Suprapubic skin (tissue), 4 donors: ENCODE results near the gene SHC2. TPM values are rescaled to one million over a fixed set of nuclear protein-coding genes. Genes with fewer than 3 reads are reported as not detected.

Experiments used
- DNase-seq, 2 donors: peaks; one replicate each; pipeline ENCODE4 v3.0.0-alpha.2; 2019; ENCODE audit warnings: low spot score in 2 of 2
- H3K27ac ChIP-seq: fragments of 200-600 bp; sonication (generic); one replicate; pipeline ENCODE4 v1.5.1; 2019
- H3K27me3 ChIP-seq: fragments of 200-600 bp; sonication (generic); one replicate; pipeline ENCODE4 v1.5.1; 2019
- H3K36me3 ChIP-seq: fragments of 200-600 bp; sonication (generic); one replicate; pipeline ENCODE4 v1.5.1; 2019
- H3K4me1 ChIP-seq: fragments of 200-600 bp; sonication (generic); one replicate; pipeline ENCODE4 v1.5.1; 2019
- H3K4me3 ChIP-seq: fragments of 200-600 bp; sonication (generic); one replicate; pipeline ENCODE4 v1.5.1; 2019; ENCODE audit warnings: mild to moderate bottlenecking
- H3K9me3 ChIP-seq: fragments of 200-600 bp; sonication (generic); one replicate; pipeline ENCODE4 v1.5.1; 2019
- EP300 ChIP-seq: sonication (generic); formaldehyde crosslinking; IDR thresholded peaks from one replicate; pipeline ENCODE4 v1.6.1; 2017; ENCODE audit warnings: antibody characterized with exemption
- POLR2A ChIP-seq, 2 donors: fragments of 450-650 bp; IDR thresholded peaks; one replicate each; pipeline ENCODE4 v1.6.1; 2017; ENCODE audit warnings: antibody characterized with exemption in 2 of 2, mild to moderate bottlenecking in 2 of 2, moderate library complexity in 2 of 2
- POLR2AphosphoS5 ChIP-seq, 3 donors: sonication (generic); formaldehyde crosslinking; IDR thresholded peaks; one replicate each; pipeline ENCODE4 v1.6.1; 2017; ENCODE audit warnings: antibody characterized with exemption in 3 of 3
- WGBS: methylation state at CpG from one replicate; pipeline ENCODE4 v1.1.5; 2018; 5-methylcytosine and 5-hydroxymethylcytosine counted together
- total RNA-seq, 4 donors: library from RNA; depleted of rRNA; stranded (reverse); fragments of >200 nt; gene quantifications; one replicate each; pipeline ENCODE4 v1.1.0, GENCODE V29; 2016
- TF ChIP-seq, protein P1 (sequence below), 2 donors: fragments of 200-600 bp in 1 of 2; fragments of 450-650 bp in 1 of 2; sonication (generic) in 1 of 2; IDR thresholded peaks; one replicate each; pipeline ENCODE4 v1.5.1; 2016 to 2019; ENCODE audit warnings: antibody characterized with exemption in 2 of 2, mild to moderate bottlenecking in 1 of 2, moderate library complexity in 1 of 2

Gene SHC2
- total RNA-seq, 4 donors from 2014 or later, result 16.3 to 40.7 (median 19.6) TPM

GRCh38 chr19:437041-437440 lies 23.8 kb downstream of the SHC2 start:
- Histone ChIP-seq H3K27me3 (peaks cover 15% of the 10 kb centered on the region), H3K36me3 (no peaks in the 10 kb centered on the region), H3K9me3 (no peaks in the 10 kb centered on the region), H3K4me1 (no peaks in the 10 kb centered on the region), H3K4me3 (no peak overlapping the region), H3K27ac (no peak overlapping the region)
- TF ChIP-seq EP300 (no peak), POLR2AphosphoS5 (IDR thresholded peaks at IDR 0.05) (no peak), POLR2A (IDR thresholded peaks at IDR 0.05) (no peak)
- TF ChIP-seq, protein P1, sequence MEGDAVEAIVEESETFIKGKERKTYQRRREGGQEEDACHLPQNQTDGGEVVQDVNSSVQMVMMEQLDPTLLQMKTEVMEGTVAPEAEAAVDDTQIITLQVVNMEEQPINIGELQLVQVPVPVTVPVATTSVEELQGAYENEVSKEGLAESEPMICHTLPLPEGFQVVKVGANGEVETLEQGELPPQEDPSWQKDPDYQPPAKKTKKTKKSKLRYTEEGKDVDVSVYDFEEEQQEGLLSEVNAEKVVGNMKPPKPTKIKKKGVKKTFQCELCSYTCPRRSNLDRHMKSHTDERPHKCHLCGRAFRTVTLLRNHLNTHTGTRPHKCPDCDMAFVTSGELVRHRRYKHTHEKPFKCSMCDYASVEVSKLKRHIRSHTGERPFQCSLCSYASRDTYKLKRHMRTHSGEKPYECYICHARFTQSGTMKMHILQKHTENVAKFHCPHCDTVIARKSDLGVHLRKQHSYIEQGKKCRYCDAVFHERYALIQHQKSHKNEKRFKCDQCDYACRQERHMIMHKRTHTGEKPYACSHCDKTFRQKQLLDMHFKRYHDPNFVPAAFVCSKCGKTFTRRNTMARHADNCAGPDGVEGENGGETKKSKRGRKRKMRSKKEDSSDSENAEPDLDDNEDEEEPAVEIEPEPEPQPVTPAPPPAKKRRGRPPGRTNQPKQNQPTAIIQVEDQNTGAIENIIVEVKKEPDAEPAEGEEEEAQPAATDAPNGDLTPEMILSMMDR (IDR thresholded peaks at IDR 0.05), result no peak
- WGBS, result 87% methylated on average over 22 of the region's 22 CpGs
- DNase-seq, result no peak

GRCh38 chr19:436413-436950 lies 24.4 kb downstream of the SHC2 start:
- 90% methylated on average over 10 of the region's 29 CpGs for WGBS

GRCh38 chr19:435707-436412 lies 25.0 kb downstream of the SHC2 start:
- H3K4me1 ChIP-seq, result no peaks in the 10 kb centered on the region
- TF ChIP-seq EP300 (no peak), POLR2A (IDR thresholded peaks at IDR 0.05) (no peak), POLR2AphosphoS5 (IDR thresholded peaks at IDR 0.05) (no peak)
- TF ChIP-seq, protein P1 (IDR thresholded peaks at IDR 0.05), result no peak
- no peaks in the 10 kb centered on the region for H3K36me3 ChIP-seq
- no peaks in the 10 kb centered on the region for H3K9me3 ChIP-seq
- peaks cover 12% of the 10 kb centered on the region for H3K27me3 ChIP-seq
- H3K4me3 ChIP-seq, result no peak overlapping the region
- no peak overlapping the region for H3K27ac ChIP-seq
- WGBS, result 79% methylated on average over 23 of the region's 33 CpGs
- no peak for DNase-seq

More at GRCh38 chr19:436413-436950, 24.4 kb downstream of the SHC2 start:
- H3K4me1 ChIP-seq, result no peaks in the 10 kb centered on the region
- no peaks in the 10 kb centered on the region for H3K36me3 ChIP-seq
- H3K9me3 ChIP-seq, result no peaks in the 10 kb centered on the region
- DNase-seq, result no peak
- no peak for TF ChIP-seq EP300
- no peak for TF ChIP-seq POLR2AphosphoS5 (IDR thresholded peaks at IDR 0.05)
- no peak overlapping the region for H3K4me3 ChIP-seq
- H3K27me3 ChIP-seq, result peaks cover 15% of the 10 kb centered on the region
- no peak overlapping the region for H3K27ac ChIP-seq

DNA sequence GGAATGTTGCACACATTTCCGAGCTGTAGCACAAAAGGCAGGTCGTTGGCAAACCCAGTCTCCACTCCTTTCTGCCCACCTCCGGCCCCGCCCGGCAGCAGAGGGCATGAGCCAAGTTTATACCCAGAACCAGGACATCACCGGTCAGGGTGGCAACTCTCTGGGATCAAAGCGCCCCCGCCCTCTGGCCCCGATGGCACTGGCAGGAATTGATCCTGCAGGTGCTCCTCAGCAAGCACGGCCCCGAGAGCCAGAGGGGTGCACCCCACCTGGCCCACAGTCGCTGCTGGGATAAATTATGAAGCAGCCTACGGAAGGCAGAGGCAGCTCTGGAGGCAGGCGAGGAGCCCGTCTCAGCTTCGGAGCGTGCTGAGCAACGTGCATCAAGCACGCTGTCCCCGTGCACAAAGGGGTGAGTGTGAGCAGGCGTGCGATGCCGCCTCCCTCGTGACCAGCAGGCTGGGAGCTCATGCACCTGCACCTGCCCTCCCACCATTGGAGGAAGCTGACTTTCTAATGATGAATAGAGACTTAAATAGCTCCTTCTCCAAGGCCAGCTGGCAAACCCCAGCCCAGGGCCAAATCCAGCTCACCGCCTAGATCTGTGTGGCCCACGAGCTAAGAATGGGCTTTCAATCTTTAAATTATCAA lies 25.7 kb downstream of the SHC2 start:
- Histone ChIP-seq H3K27ac (no peak overlapping the region), H3K4me3 (no peak overlapping the region), H3K27me3 (peaks cover 10% of the 10 kb centered on the region), H3K9me3 (no peaks in the 10 kb centered on the region), H3K4me1 (no peaks in the 10 kb centered on the region), H3K36me3 (no peaks in the 10 kb centered on the region)
- no peak for DNase-seq
- WGBS, result 87% methylated on average over 20 of the region's 26 CpGs
- TF ChIP-seq, protein P1 (IDR thresholded peaks at IDR 0.05), result no peak
- TF ChIP-seq POLR2AphosphoS5 (IDR thresholded peaks at IDR 0.05), result no peak

DNA sequence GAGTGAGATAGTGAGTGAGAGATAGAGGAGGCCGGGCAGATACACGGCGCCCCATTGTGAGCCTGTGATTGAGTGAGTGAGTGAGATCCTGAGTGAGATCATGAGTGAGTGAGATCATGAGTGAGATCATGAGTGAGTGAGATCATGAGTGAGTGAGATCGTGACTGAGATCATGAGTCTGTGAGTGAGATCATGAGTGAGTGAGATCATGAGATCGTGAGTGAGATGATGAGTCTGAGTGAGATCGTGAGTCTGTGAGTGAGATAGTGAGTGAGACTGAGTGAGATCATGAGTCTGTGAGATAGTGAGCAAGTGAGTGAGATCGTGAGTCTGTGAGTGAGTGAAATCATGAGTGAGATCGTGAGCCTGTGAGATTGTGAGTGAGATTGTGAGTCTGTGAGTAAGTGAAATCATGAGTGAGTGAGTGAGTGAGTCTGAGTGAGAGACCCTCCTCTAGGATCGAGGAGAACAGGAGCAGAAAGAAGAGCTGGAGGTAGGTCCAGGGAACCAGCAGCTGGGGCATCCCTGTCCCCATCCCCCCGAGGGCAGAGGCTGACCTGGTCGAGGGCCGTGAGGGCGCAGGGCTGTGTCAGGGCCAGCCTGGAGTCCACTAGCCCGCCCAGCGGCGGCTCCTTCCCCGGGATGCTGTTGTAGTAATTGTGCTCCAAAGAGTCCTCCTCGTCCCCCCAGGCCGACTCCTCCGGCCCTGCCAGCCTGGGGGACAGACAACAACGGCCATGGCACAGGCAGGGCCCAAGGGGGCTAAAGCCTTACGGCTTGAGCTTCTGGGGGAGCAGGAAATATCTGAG lies 26.5 kb downstream of the SHC2 start:
- TF ChIP-seq EP300 (no peak), POLR2A (IDR thresholded peaks at IDR 0.05) (no peak), POLR2AphosphoS5 (IDR thresholded peaks at IDR 0.05) (no peak)
- TF ChIP-seq, protein P1 (IDR thresholded peaks at IDR 0.05), result no peak
- Histone ChIP-seq H3K4me1 (no peaks in the 10 kb centered on the region), H3K27me3 (peaks cover 10% of the 10 kb centered on the region), H3K36me3 (peaks cover 4% of the 10 kb centered on the region), H3K9me3 (no peaks in the 10 kb centered on the region), H3K4me3 (no peak overlapping the region), H3K27ac (no peak overlapping the region)
- DNase-seq, result no peak
- WGBS, result 89% methylated on average over 19 of the region's 22 CpGs
